HCT116 (cell line): ENCODE results near the gene SEPTIN5. TPM values are rescaled to one million over a fixed set of nuclear protein-coding genes. Genes with fewer than 3 reads are reported as not detected.

Experiments
- ATAC-seq: fragments of 200-7000 bp; cut with Tn5 transposase; 2 replicates; pipeline ENCODE4 v1.9.1; 2020; ENCODE audit warnings: mild to moderate bottlenecking, moderate library complexity
- BruUV-seq: library from RNA; stranded (reverse); fragments of 400-500 nt; replicated peaks from 2 replicates; lab custom pipeline; 2021; lab: Mats Ljungman, UMichigan
- CTCF ChIA-PET: fragments of 300-600 bp; sonication (Branson Sonifier 250); formaldehyde crosslinking; loops from one replicate; lab custom pipeline; 2021; ENCODE audit warnings: antibody characterized with exemption; lab: Charles Lee
- POLR2A ChIA-PET: fragments of 300-600, 350-600 bp; sonication (Branson Sonifier 250); formaldehyde crosslinking; loops from one replicate; lab custom pipeline; 2021; ENCODE audit warnings: antibody characterized with exemption; lab: Charles Lee
- RAD21 ChIA-PET, 2 experiments: fragments of 300-600 bp; sonication (Branson Sonifier 250); formaldehyde crosslinking; loops; one replicate each; lab custom pipeline; 2023; ENCODE audit warnings: low total read pairs in 2 of 2; ENCODE audit not compliant: uncharacterized antibody in 2 of 2, unreplicated experiment in 2 of 2, low non-redundant PET in 1 of 2; lab: Charles Lee
- DNase-seq: peaks from one replicate; pipeline ENCODE4 v3.0.0-alpha.2; 2010; ENCODE audit warnings: low read depth, low spot score
- H2AFZ ChIP-seq: fragments of 200-600 bp; shearing (Covaris generic), sonication (generic); 2 replicates; pipeline ENCODE4 v1.6.1; 2017; ENCODE audit warnings: low read depth, mixed run types, mixed read lengths, antibody characterized with exemption, low read length; ENCODE audit not compliant: poor library complexity, severe bottlenecking
- H3K27ac ChIP-seq: 2 replicates; pipeline ENCODE4 v1.5.1; 2012; ENCODE audit warnings: low read depth, low read length
- H3K27me3 ChIP-seq: fragments of 200-600 bp; sonication (generic); 2 replicates; pipeline ENCODE4 v1.6.1; 2016; ENCODE audit warnings: mixed run types, low read length, mixed read lengths; ENCODE audit not compliant: insufficient read depth
- H3K36me3 ChIP-seq, 2 experiments: fragments of 200-500 bp in 1 of 2; fragments of 200-600 bp in 1 of 2; sonication (Bioruptor generic) in 1 of 2; sonication (generic) in 1 of 2; 2 replicates each; pipeline versions ENCODE4 v1.5.1 to v1.6.1; 2014 to 2016; ENCODE audit warnings: low read length in 2 of 2, inconsistent platforms in 1 of 2, mixed read lengths in 1 of 2, mixed run types in 1 of 2; ENCODE audit not compliant: insufficient read depth in 2 of 2, control insufficient read depth in 1 of 2
- H3K4me1 ChIP-seq, 2 experiments: fragments of 200-600 bp in 1 of 2; sonication (generic) in 1 of 2; 2 replicates each; pipeline versions ENCODE4 v1.5.1 to v1.6.1; 2012 to 2017; ENCODE audit warnings: low read length in 2 of 2, inconsistent platforms in 1 of 2, mild to moderate bottlenecking in 1 of 2, mixed read lengths in 1 of 2, mixed run types in 1 of 2, moderate library complexity in 1 of 2; ENCODE audit not compliant: insufficient read depth in 2 of 2, control insufficient read depth in 1 of 2
- H3K4me2 ChIP-seq: fragments of 200-600 bp; sonication (generic); 2 replicates; pipeline ENCODE4 v1.6.1; 2017; ENCODE audit warnings: mixed run types, low read length, mixed read lengths
- H3K4me3 ChIP-seq, 2 experiments: fragments of 200-600 bp in 1 of 2; sonication (generic) in 1 of 2; replicated peaks in 1 of 2; 2 replicates each; pipeline ENCODE4 v1.5.1; 2011 to 2016; ENCODE audit warnings: low read length in 2 of 2, control low read depth in 1 of 2, low read depth in 1 of 2, mild to moderate bottlenecking in 1 of 2, mixed read lengths in 1 of 2, mixed run types in 1 of 2
- H3K79me2 ChIP-seq: fragments of 200-600 bp; sonication (generic); 2 replicates; pipeline ENCODE4 v1.6.1; 2017; ENCODE audit warnings: mild to moderate bottlenecking, mixed run types, low read length, moderate library complexity, mixed read lengths; ENCODE audit not compliant: insufficient read depth
- H3K9ac ChIP-seq: fragments of 200-600 bp; sonication (generic); 2 replicates; pipeline ENCODE4 v1.6.1; 2016; ENCODE audit warnings: low read length, mixed read lengths
- H3K9me2 ChIP-seq: fragments of 200-600 bp; sonication (generic), shearing (Covaris generic); 2 replicates; pipeline ENCODE4 v1.6.1; 2017; ENCODE audit warnings: mixed run types, mild to moderate bottlenecking, moderate library complexity; ENCODE audit not compliant: insufficient read depth
- H3K9me3 ChIP-seq, 2 experiments: fragments of 200-500 bp in 1 of 2; fragments of 200-600 bp in 1 of 2; sonication (Bioruptor generic) in 1 of 2; sonication (generic) in 1 of 2; 2 replicates each; pipeline ENCODE4 v1.6.1; 2014 to 2017; ENCODE audit warnings: low read length in 2 of 2, mixed read lengths in 2 of 2, inconsistent platforms in 1 of 2, low read depth in 1 of 2, mild to moderate bottlenecking in 1 of 2, mixed run types in 1 of 2, moderate library complexity in 1 of 2; ENCODE audit not compliant: control insufficient read depth in 1 of 2, insufficient read depth in 1 of 2
- H4K20me1 ChIP-seq: fragments of 200-600 bp; sonication (generic), shearing (Covaris generic); 2 replicates; pipeline ENCODE4 v1.6.1; 2017; ENCODE audit warnings: mixed run types, mild to moderate bottlenecking, moderate library complexity; ENCODE audit not compliant: insufficient read depth
- ATF3 ChIP-seq: IDR thresholded peaks from 2 replicates; pipeline ENCODE4 v1.6.1; 2012
- CBX3 ChIP-seq: IDR thresholded peaks from 2 replicates; pipeline ENCODE4 v1.6.1; 2012; ENCODE audit warnings: low read depth
- CEBPB ChIP-seq: IDR thresholded peaks from 2 replicates; pipeline ENCODE4 v1.6.1; 2012; ENCODE audit warnings: low read depth
- EGR1 ChIP-seq: IDR thresholded peaks from 2 replicates; pipeline ENCODE4 v1.6.1; 2012; ENCODE audit warnings: low read depth
- ELF1 ChIP-seq: IDR thresholded peaks from 2 replicates; pipeline ENCODE4 v1.6.1; 2012; ENCODE audit warnings: low read depth, borderline replicate concordance
- EZH2 ChIP-seq: fragments of 200-600 bp; sonication (generic); IDR thresholded peaks from 2 replicates; pipeline ENCODE4 v1.6.1; 2017; ENCODE audit warnings: antibody characterized with exemption, mixed run types
- EZH2phosphoT487 ChIP-seq: fragments of 200-600 bp; IDR thresholded peaks from 2 replicates; pipeline ENCODE4 v1.6.1; 2018; ENCODE audit warnings: antibody characterized with exemption, borderline replicate concordance
- FOSL1 ChIP-seq: IDR thresholded peaks from 2 replicates; pipeline ENCODE4 v1.6.1; 2012; ENCODE audit warnings: low read depth
- JUND ChIP-seq: IDR thresholded peaks from 2 replicates; pipeline ENCODE4 v1.6.1; 2012
- MAX ChIP-seq: IDR thresholded peaks from 2 replicates; pipeline ENCODE4 v1.6.1; 2012
- POLR2A ChIP-seq: IDR thresholded peaks from 2 replicates; pipeline ENCODE4 v1.7.0; 2011; ENCODE audit warnings: borderline replicate concordance; ENCODE audit not compliant: insufficient read depth, insufficient read length; ENCODE audit errors: extremely low read depth
- POLR2AphosphoS5 ChIP-seq: IDR thresholded peaks from 2 replicates; pipeline ENCODE4 v1.6.1; 2011; ENCODE audit warnings: mild to moderate bottlenecking, low read depth, low read length, moderate library complexity
- RAD21 ChIP-seq: IDR thresholded peaks from 2 replicates; pipeline ENCODE4 v1.6.1; 2012; ENCODE audit warnings: low read depth, mild to moderate bottlenecking
- REST ChIP-seq: IDR thresholded peaks from 2 replicates; pipeline ENCODE4 v1.6.1; 2012; ENCODE audit warnings: low read depth
- SIN3A ChIP-seq: IDR thresholded peaks from 2 replicates; pipeline ENCODE4 v1.6.1; 2012; ENCODE audit warnings: low read depth
- SP1 ChIP-seq: IDR thresholded peaks from 2 replicates; pipeline ENCODE4 v1.6.1; 2012; ENCODE audit warnings: low read depth
- SRF ChIP-seq: IDR thresholded peaks from 2 replicates; pipeline ENCODE4 v1.6.1; 2012; ENCODE audit warnings: low read depth
- YY1 ChIP-seq: IDR thresholded peaks from 2 replicates; pipeline ENCODE4 v1.6.1; 2011; ENCODE audit warnings: low read length, low read depth, moderate library complexity, mild to moderate bottlenecking; ENCODE audit not compliant: insufficient replicate concordance; ENCODE audit errors: extremely low read depth
- ZNF274 ChIP-seq: fragments of 200-500 bp; sonication (Bioruptor generic); IDR thresholded peaks from 2 replicates; pipeline ENCODE4 v1.6.1; 2014; ENCODE audit warnings: mild to moderate bottlenecking, low read depth, low read length, inconsistent platforms
- intact Hi-C: fragments of 100-400 bp; cut with micrococcal nuclease; formaldehyde crosslinking; loops from 2 replicates; pipeline ENCODE4 v1.10.0; 2022
- total RNA-seq: library from RNA; stranded (reverse); gene quantifications from one replicate; pipeline ENCODE4 v1.2.1, GENCODE V29; 2021; ENCODE audit not compliant: unreplicated experiment

SEPTIN5 gene
- total RNA-seq, 1 experiment from 2014 or later, result 9.0 TPM

- TF ChIP-seq JUND, result no peak
- TF ChIP-seq ELF1, result no peak
- no peak for TF ChIP-seq RAD21
- TF ChIP-seq SP1, result no peak
- no peak for TF ChIP-seq EZH2phosphoT487
- no peak for TF ChIP-seq SRF
- TF ChIP-seq CBX3, result no peak
- TF ChIP-seq ZNF274, result no peak
- TF ChIP-seq POLR2AphosphoS5, result no peak
- TF ChIP-seq CEBPB, result no peak
- no peak for TF ChIP-seq SIN3A
- TF ChIP-seq POLR2A, result no peak
- TF ChIP-seq, all 23 proteins: peak for 0
Observed at GRCh38 chr22:19735665-19736510, 21.6 kb downstream of the SEPTIN5 start (continued).

GRCh38 chr22:19737846-19738663 is 23.8 kb downstream of the SEPTIN5 start:
- H3K4me3 ChIP-seq, result no peak overlapping the region
- POLR2A ChIA-PET, result no interaction called here
- no peak overlapping the region for H3K9ac ChIP-seq
- RAD21 ChIA-PET, result no interaction called here
- H3K36me3 ChIP-seq, result no peaks in the 10 kb centered on the region
- no peaks in the 10 kb centered on the region for H4K20me1 ChIP-seq
- no peak for ATAC-seq
- no peak overlapping the region for H2AFZ ChIP-seq
- no peaks in the 10 kb centered on the region for H3K9me3 ChIP-seq
- no peaks in the 10 kb centered on the region for H3K4me1 ChIP-seq
- intact Hi-C loops, result no loop called here
- no peak overlapping the region for H3K27ac ChIP-seq
- H3K27me3 ChIP-seq, result no peaks in the 10 kb centered on the region
- H3K9me2 ChIP-seq, result no peaks in the 10 kb centered on the region
- no TSS peak for BruUV-seq
- no peaks in the 10 kb centered on the region for H3K79me2 ChIP-seq
- TF ChIP-seq POLR2AphosphoS5 (no peak), ELF1 (no peak), EZH2 (no peak), FOSL1 (no peak), REST (no peak), ATF3 (no peak), ZNF274 (no peak), SRF (no peak), RAD21 (no peak), MAX (no peak), CBX3 (no peak), SIN3A (no peak), YY1 (no peak), EGR1 (no peak), CEBPB (no peak), POLR2A (no peak), SP1 (no peak)
- DNase-seq, result no peak
- H3K4me2 ChIP-seq, result no peak overlapping the region
- CTCF ChIA-PET, result no interaction called here
